GM18858 (cell line): ENCODE measurements around the gene F2RL2.
"Not testable (repeated sequence)": the region's sequence is repeated elsewhere in the genome, so short reads cannot be mapped to it uniquely, and the experiment has no call there.

Experiments used
- ATAC-seq: cut with Tn5 transposase; IDR thresholded peaks from one replicate; pipeline ENCODE4 v1.9.1; 2021; ENCODE audit not compliant: unreplicated experiment

The F2RL2 gene

GRCh38 chr5:76622076-76622475 lies 1.1 kb downstream of the F2RL2 start:
- ATAC-seq = no peak

- ATAC-seq = no peak
Measured at GRCh38 chr5:76620166-76620565, 3.0 kb downstream of the F2RL2 start.

GRCh38 chr5:76617675-76618074 lies 5.5 kb downstream of the F2RL2 start:
- ATAC-seq = no peak

- no peak for ATAC-seq
Measured at GRCh38 chr5:76617229-76617628, 6.0 kb downstream of the F2RL2 start.

GRCh38 chr5:76616206-76616605 lies 7.0 kb downstream of the F2RL2 start:
- ATAC-seq = no peak

GRCh38 chr5:76615759-76616158 lies 7.4 kb downstream of the F2RL2 start:
- ATAC-seq = no peak

GRCh38 chr5:76612942-76613341 lies 10.3 kb downstream of the F2RL2 start:
- no peak for ATAC-seq

GRCh38 chr5:76610196-76610595 lies 13.0 kb downstream of the F2RL2 start:
- no peak for ATAC-seq

- ATAC-seq = no peak
Measured at GRCh38 chr5:76608833-76609232, 14.4 kb downstream of the F2RL2 start.

- no peak for ATAC-seq
Measured at GRCh38 chr5:76607353-76607871, 15.8 kb downstream of the F2RL2 start.

GRCh38 chr5:76606701-76607100 lies 16.5 kb downstream of the F2RL2 start:
- ATAC-seq = no peak

- ATAC-seq = no peak
Measured at GRCh38 chr5:76604838-76605237, 18.4 kb downstream of the F2RL2 start.

GRCh38 chr5:76603991-76604390 lies 19.2 kb downstream of the F2RL2 start:
- not testable (repeated sequence) for ATAC-seq

- ATAC-seq = no peak
Measured at GRCh38 chr5:76602094-76602726, 21.0 kb downstream of the F2RL2 start.

- ATAC-seq = no peak
Measured at GRCh38 chr5:76601470-76601869, 21.7 kb downstream of the F2RL2 start.

- ATAC-seq = no peak
Measured at GRCh38 chr5:76600716-76601115, 22.5 kb downstream of the F2RL2 start.

- ATAC-seq = no peak
Measured at GRCh38 chr5:76598531-76598930, 24.7 kb downstream of the F2RL2 start.

GRCh38 chr5:76595755-76596481 lies 27.3 kb downstream of the F2RL2 start:
- ATAC-seq = no peak

- no peak for ATAC-seq
Measured at GRCh38 chr5:76594107-76594506, 29.1 kb downstream of the F2RL2 start.

- ATAC-seq = no peak
Measured at GRCh38 chr5:76592692-76593091, 30.5 kb downstream of the F2RL2 start.

GRCh38 chr5:76591366-76591765 lies 31.8 kb downstream of the F2RL2 start:
- ATAC-seq = no peak

- ATAC-seq = peak; percentile 95
Measured at GRCh38 chr5:76590027-76590426, 33.2 kb downstream of the F2RL2 start.
